Activated effector memory CD4-positive, alpha-beta T cell treated with anti-CD3 and anti-CD28 coated beads, Interleukin-2, amount 50 U/mL, for 16 hours (primary cell): ENCODE results near the gene PTPRO.

Experiments
- DNase-seq: peaks from one replicate; pipeline ENCODE4 v3.0.0-alpha.2; 2020

PTPRO gene

DNA sequence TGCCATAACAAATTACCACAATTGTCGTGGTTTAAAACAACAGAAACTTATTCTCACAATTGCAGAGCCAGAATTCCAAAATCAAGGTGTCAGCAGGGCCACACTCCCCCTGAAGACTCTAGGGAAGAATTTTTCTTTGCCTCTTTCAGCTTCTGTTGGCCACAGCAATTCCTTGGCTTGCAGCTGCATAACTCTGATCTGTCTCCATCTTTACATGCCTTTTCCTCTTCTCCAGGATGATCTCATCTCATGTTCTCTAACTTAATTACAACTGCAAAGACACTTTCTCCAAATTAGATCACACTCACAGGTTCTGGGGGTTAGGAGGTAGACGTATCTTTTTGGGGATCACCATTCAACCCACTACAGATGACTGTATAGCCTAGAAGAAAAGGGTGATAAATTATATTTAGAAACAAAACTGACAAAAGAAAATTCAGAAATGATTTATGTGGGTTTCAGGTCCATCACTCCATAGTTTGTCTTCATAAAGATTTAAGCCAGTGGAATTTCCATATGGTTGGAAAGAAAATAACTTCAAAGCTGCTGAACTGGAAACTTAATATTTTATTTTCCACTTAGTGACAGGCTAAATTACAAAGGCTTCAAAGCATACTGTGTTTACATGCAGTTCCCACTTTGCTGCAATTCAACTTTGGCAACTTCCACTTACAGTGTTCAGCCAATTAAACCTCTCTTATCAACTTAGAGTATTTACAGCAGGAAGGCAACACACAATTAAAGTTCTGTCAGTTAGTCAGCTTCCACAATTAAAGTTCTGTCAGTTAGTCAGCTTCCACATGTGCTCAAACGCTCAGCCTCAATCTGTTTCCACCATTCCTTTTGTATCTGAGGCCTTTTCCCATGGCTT is 253.6 kb downstream of the PTPRO start:
- DNase-seq = no peak

DNA sequence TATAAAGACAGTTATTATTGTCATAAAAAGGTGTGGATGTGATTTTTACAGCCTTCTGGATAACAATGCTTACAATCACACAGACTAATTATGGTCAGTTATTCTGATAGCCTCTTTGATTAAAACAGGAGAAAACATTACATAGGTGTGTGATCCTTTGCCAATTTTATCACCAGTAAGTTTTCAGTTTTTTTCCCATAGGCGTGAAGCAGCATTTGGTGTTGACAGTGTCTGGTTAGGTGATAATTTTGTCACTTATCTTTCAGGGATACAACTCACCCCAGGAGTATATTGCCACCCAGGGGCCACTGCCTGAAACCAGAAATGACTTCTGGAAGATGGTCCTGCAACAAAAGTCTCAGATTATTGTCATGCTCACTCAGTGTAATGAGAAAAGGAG is 258.1 kb downstream of the PTPRO start:
- DNase-seq = no peak

GRCh38 chr12:15581006-15581405 is 258.7 kb downstream of the PTPRO start:
- no peak for DNase-seq

DNA sequence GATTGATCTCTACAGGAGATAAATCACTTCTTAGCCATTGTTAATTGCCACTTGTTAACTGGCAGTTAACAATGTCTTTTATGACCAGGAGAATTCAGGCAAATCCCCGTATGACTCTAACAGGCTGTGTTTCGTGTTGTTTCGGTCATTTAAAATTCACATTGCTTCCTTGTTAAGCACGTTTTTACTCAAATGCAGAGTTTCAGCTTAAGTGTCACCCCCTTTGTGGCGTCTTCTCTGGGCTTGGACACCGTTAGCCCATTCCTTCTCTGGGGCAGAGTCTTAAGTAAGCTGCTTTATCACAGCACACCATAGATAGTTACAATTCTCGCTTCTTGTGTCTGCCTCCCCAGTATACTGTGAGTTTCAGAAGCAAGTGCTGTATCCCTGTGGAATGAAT is 261.5 kb downstream of the PTPRO start:
- DNase-seq = no peak

DNA sequence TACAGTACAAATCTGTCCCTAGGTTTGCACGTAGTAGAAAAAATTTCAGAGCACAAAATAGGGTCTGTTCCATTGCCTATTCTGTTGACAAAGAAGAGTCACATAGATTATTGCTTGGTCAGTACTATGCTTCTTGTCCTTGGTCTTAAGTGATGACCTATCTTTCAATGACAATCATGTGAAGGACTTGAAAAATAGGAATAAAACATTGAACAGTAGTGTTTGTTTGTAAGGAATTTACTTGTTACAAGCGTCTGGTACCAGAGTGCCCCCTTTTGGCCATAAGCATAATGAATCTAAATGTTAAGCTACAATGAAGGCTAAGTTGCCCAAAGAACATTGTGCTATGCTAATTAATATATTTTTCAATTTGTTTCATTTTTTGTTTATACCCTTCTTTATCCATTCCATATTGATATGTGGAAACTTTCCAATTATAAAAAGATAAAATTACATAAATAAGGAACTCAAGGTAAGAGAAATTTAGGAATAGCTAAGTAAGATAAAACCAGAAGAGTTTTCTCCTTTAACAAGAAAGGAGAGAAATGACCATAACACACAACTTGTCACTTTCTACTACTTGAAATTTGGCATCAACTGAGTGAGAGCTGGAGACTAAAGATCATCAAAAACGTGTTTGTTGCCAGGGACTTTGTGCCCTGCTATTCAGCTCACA is 262.2 kb downstream of the PTPRO start:
- DNase-seq = no peak

DNA sequence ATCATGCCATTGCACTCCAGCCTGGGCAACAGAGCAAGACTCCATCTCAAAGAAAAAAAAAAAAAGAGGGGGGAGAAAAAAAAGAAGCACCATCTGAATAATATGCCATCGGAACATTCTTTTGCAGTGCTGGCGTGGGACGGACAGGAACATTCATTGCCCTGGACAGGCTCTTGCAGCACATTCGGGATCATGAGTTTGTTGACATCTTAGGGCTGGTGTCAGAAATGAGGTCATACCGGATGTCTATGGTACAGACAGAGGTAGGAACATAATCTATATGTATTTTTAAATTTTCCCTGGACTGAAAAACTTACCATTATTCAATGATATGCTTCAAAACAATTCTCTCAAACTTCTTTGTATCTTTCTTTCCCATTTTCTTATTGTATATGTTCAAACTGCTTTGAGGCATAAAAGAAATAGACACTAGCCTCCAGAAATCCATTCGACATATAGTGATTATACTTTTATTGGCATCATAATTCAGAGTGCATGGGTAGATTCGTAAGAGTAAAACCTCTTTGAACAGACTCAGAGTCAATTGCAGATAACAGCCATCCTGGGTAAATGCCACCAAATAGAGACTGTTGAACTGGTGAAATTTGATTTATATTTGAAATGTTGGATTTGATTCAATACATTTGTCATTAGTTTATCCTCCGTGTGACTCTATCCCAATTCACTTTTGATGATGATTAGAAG is 267.2 kb downstream of the PTPRO start:
- no peak for DNase-seq

- DNase-seq = peak; percentile 68
Observed at GRCh38 chr12:15590180-15590826, 268.0 kb downstream of the PTPRO start.

GRCh38 chr12:15591811-15592210 is 269.5 kb downstream of the PTPRO start:
- DNase-seq = no peak

DNA sequence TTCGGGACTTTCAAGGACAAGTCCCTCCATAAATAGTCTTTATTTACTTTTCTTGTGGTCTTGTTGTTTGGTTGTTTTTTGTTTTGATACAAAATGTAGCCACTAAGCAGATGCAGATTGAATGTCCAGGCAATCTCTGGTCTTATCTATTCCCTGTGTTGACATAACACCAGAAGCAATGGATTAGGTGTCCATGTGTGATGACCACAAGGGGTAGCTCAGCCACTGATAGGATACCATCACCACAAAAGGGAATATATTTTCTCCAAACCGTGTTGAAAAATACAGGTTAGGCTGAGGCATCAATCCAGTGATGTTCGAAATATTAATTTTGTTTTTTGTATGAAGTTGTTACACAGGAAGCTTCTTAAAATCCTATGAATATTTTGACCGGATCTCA is 270.6 kb downstream of the PTPRO start:
- DNase-seq = no peak

GRCh38 chr12:15596174-15596573 is 273.9 kb downstream of the PTPRO start:
- no peak for DNase-seq

DNA sequence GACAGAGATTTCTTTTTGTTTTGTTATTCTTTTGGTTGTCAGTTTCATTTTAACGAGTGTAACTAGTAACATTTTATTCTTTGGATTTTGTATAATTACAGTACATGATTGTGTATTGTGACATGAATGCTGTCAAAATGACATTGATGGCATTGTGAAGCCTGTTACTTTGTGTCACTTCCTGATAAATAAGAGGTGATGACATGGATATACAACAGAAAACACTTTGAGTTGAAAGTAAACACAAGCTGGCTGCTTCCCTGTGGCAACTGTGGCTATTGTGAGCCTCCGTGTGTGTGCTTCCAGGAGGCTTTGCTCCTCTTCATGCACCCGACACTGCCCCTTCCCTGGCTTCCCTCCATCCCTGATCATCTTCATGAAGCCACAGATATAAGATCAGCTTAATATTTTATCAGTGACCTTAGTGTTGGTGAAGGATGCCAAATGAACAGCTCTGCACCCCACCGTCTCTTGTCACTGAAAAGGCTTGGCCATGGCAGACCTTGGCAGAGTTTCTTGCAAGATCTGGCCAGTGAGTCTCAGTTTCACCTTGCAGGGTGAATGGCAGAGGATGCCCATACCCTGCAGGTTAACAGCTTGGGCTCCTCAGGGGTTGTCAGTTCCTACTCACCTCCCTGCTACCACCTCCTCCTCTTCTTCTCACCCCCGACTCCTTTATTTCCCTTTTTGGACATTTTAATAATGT is 275.0 kb downstream of the PTPRO start:
- DNase-seq = no peak

GRCh38 chr12:15599266-15600037 is 277.1 kb downstream of the PTPRO start:
- no peak for DNase-seq

DNA sequence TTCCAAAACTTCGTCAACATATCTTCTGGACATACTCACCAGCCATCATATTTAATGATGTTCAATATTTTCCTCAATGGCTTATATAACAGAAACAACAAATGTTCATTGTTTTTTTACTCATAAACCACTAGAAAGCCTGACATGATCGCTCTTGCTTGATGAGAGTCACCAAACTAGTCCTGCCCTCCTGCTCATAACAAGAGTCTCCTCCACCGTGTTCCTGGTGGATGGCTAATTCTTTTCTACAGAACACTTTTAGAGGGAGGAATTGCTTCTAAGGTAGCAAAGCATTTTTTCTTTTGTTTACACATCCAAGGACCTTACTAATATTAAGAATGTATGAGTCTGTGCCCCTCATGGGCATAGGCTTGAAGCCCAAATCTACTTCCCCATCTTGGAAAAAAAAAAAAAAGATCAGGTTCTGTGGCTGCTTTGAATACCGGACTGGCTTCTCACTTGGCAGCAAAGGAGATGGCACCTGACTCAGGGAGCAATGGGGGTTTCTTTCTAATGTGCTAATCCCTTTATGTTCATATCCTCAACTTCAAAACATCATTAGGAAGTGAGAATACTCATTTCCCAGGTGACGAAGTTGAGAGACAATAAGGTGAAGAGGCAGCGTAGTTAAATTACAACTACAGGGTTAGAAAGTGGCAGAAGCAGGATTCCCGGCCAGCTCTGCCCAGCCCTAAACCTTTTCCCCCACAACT is 278.1 kb downstream of the PTPRO start:
- DNase-seq = no peak

- DNase-seq = no peak
Observed at GRCh38 chr12:15601210-15601800, 279.0 kb downstream of the PTPRO start.

DNA sequence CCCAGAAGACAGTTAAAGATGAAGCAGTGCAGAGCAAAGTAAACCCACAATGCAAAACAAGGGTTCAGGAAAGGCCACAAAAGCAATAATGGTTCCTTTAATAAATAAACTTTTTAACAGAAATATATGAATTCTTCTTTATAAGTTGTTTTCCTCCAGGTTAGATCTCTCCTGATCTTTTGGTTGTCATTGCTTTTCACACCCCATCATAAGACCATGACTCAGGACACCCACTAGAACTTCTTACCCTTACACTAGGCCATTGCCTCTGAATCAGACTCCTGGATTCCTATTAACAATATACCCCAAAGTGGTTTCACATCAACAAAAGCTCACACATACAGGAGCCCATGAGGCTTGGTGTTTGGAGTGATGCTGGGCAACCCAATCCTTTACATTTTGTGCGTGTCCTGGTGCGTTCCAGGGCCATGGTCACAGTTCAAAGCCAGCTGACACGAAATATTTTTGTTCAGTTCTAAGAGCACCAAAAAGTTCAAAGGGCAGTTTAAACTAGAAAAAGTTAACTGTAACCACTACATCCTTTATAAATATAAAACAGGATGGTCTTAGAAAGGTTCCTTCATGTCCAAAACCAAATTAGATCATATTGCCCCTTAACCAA is 279.9 kb downstream of the PTPRO start:
- DNase-seq = no peak

GRCh38 chr12:15603474-15604085 is 281.3 kb downstream of the PTPRO start:
- no peak for DNase-seq

- DNase-seq = no peak
Observed at GRCh38 chr12:15605881-15606590, 283.7 kb downstream of the PTPRO start.

- no peak for DNase-seq
Observed at GRCh38 chr12:15608406-15608805, 286.1 kb downstream of the PTPRO start.

GRCh38 chr12:15608941-15609340 is 286.6 kb downstream of the PTPRO start:
- DNase-seq = no peak
